ENCODE measurements around the gene PDLIM5. TPM values are rescaled to one million over a fixed set of nuclear protein-coding genes. Genes with fewer than 3 reads are reported as not detected.
"Not testable (repeated sequence)": the region's sequence is repeated elsewhere in the genome, so short reads cannot be mapped to it uniquely, and the experiment has no call there.

PDLIM5 gene
- polyA plus RNA-seq (ENCODE audit: insufficient read length in 3 of 3): 10 to 100 TPM; 37.8 to 63.6 (median 50.9) TPM
- long read RNA-seq, donor 1, full-length matches to known transcripts: 6 of 6 reads
- long read RNA-seq, donor 1, partial matches to known transcripts: 0 of 6 reads
- long read RNA-seq, donor 1, other reads (novel, unspliced or antisense): 0 of 6 reads
- long read RNA-seq, donor 2, full-length matches to known transcripts: 3 of 18 reads
- long read RNA-seq, donor 2, partial matches to known transcripts: 15 of 18 reads
- long read RNA-seq, donor 2, other reads (novel, unspliced or antisense): 0 of 18 reads
- long read RNA-seq, donor 3, full-length matches to known transcripts: 6 of 6 reads
- long read RNA-seq, donor 3, partial matches to known transcripts: 0 of 6 reads
- long read RNA-seq, donor 3, other reads (novel, unspliced or antisense): 0 of 6 reads
- long read RNA-seq, donor 4, full-length matches to known transcripts: 5 of 5 reads
- long read RNA-seq, donor 4, partial matches to known transcripts: 0 of 5 reads
- long read RNA-seq, donor 4, other reads (novel, unspliced or antisense): 0 of 5 reads
- long read RNA-seq, donor 5, full-length matches to known transcripts: 3 of 3 reads
- long read RNA-seq, donor 5, partial matches to known transcripts: 0 of 3 reads
- long read RNA-seq, donor 5, other reads (novel, unspliced or antisense): 0 of 3 reads
- long read RNA-seq, donor 6, full-length matches to known transcripts: 8 of 13 reads
- long read RNA-seq, donor 6, partial matches to known transcripts: 5 of 13 reads
- long read RNA-seq, donor 6, other reads (novel, unspliced or antisense): 0 of 13 reads
- long read RNA-seq, donor 7, full-length matches to known transcripts: 7 of 7 reads
- long read RNA-seq, donor 7, partial matches to known transcripts: 0 of 7 reads
- long read RNA-seq, donor 7, other reads (novel, unspliced or antisense): 0 of 7 reads
- long read RNA-seq, donor 8, partial matches to known transcripts: 0 of 1 reads
- long read RNA-seq, donor 8, other reads (novel, unspliced or antisense): 0 of 1 reads
- long read RNA-seq, donor 9, full-length matches to known transcripts: 8 of 13 reads
- long read RNA-seq, donor 9, partial matches to known transcripts: 5 of 13 reads
- long read RNA-seq, donor 9, other reads (novel, unspliced or antisense): 0 of 13 reads
- long read RNA-seq, donor 10: 0 reads
- long read RNA-seq, donor 11, full-length matches to known transcripts: 3 of 3 reads
- long read RNA-seq, donor 11, partial matches to known transcripts: 0 of 3 reads
- long read RNA-seq, donor 11, other reads (novel, unspliced or antisense): 0 of 3 reads
- long read RNA-seq, donor 12, full-length matches to known transcripts: 10 of 10 reads
- long read RNA-seq, donor 12, partial matches to known transcripts: 0 of 10 reads
- long read RNA-seq, donor 12, other reads (novel, unspliced or antisense): 0 of 10 reads
- long read RNA-seq, donor 13, full-length matches to known transcripts: 4 of 4 reads
- long read RNA-seq, donor 13, partial matches to known transcripts: 0 of 4 reads
- long read RNA-seq, donor 13, other reads (novel, unspliced or antisense): 0 of 4 reads
- long read RNA-seq, donor 14, full-length matches to known transcripts: 6 of 18 reads
- long read RNA-seq, donor 14, partial matches to known transcripts: 12 of 18 reads
- long read RNA-seq, donor 14, other reads (novel, unspliced or antisense): 0 of 18 reads
- long read RNA-seq, donor 15, full-length matches to known transcripts: 10 of 10 reads
- long read RNA-seq, donor 15, partial matches to known transcripts: 0 of 10 reads
- long read RNA-seq, donor 15, other reads (novel, unspliced or antisense): 0 of 10 reads
- long read RNA-seq, donor 16, full-length matches to known transcripts: 3 of 11 reads
- long read RNA-seq, donor 16, partial matches to known transcripts: 8 of 11 reads
- long read RNA-seq, donor 16, other reads (novel, unspliced or antisense): 0 of 11 reads

DNA sequence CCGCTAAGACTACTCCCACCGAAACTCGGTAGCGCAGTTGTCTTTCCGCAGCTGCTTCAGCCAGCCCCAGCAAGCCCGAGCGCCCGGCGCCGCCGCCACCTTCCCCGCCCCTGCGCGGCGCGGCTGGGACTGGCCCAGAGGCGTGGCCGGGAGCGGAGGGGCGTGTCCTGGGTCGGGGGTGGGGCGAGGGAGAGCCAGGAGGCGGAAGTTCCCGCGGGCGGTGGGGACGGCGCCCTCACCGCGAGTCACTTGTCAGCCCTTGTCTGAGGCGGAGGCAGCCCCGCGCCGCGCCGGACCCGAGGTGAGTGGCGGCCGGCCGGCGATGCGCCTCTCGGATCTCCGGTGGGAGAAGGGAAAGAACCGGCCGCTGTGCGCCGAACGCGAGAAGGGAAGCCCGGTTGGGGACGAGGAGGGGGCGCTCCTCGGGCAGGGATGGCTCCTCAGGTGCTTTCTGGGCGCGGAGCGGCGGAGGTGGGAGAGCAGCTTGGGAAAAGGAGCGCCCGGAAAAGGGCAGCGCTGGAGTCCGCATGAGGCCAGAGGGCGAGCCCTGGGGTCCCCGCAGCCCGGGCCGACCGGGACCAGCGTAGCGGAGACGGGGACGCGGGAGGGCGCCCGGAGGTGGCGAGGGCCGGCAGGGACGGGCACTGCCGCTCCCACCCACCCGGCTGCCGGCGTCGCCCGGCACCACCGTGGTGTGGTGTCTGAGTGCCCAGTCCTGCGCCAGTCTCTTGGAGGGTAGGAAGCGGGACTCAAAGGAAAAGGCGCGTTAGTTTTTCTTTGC is at the start of gene PDLIM5:
Gene PDLIM5 (plus strand): TSS at position 248 of the 781 bp plus-strand sequence. CDS start 3,347 bp downstream, outside the sequence.
- DNase-seq: peak; percentile 91

DNA sequence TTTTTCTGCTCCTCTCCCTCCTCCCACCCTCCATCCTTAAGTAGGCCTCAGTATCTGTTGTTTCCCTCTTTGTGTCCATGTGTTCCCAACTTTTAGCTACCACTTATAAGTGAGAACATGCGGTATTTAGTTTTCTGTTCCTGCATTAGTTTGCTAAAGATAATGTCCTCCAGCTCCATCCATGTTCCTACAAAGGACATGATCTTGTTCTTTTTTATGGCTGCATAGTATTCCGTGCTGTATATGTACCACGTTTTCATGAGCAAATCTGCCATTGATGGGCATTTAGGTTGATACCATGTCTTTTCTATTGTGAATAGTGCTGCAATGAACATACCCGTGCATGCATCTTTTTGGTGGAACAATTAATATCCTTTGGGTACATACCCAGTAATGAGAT is 49.3 kb upstream of the PDLIM5 start:
- not testable (repeated sequence) for DNase-seq

GRCh38 chr4:94403751-94404150 is 48.0 kb upstream of the PDLIM5 start:
- DNase-seq: no peak

DNA sequence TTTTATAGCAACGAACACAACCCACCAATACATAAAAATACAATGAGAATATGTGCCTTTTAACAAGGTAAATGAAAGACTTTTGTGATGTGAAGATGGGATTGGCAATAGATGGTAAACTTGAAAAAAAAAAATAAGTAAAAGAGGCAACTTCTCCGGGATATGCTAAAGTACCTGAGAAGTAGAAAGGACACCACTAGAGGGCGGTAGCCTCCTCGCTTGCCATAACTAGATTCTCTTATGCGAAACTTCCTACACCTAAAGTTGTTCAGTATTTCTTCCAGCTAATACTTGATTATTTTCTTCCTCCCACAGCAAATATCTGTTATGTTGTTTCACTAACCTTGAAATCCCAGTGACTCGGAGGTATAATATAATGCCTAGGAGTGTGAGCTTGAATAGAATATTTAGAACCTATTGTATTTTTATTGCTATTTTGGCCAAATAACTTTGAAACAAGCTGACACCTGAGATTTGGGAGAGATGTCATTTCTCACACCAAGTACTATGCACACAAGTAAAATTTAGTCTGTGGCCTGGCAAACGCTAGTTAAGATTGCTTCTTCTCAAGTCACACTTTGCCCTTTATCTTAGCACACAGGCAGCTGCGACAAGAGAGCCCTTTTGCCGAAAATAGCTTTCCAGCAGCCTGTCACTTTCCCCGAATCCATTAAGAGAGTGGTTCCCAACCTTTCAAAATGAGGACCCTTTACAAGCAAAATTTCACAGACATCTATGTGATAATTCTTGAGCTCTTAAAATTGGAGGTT is 44.9 kb upstream of the PDLIM5 start:
- peak; percentile 83 for DNase-seq

- DNase-seq: no peak
Measured at GRCh38 chr4:94407846-94408245, 43.9 kb upstream of the PDLIM5 start.

- no peak for DNase-seq
Measured at GRCh38 chr4:94408549-94409374, 43.0 kb upstream of the PDLIM5 start.

DNA sequence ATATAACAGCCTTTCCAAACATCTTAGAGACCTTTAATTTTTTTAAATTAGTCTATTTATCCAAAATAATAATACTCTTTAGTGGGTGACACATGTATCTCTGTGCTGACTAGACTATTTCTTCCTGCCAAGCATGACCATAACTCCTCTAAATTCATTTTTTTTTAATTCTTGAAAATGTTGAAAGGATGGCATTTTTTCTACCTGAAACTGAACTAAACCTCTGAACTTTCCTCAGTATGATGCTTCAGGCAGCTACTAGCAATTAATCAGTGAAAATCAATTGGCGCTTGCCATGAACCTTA is 42.4 kb upstream of the PDLIM5 start:
- no peak for DNase-seq

DNA sequence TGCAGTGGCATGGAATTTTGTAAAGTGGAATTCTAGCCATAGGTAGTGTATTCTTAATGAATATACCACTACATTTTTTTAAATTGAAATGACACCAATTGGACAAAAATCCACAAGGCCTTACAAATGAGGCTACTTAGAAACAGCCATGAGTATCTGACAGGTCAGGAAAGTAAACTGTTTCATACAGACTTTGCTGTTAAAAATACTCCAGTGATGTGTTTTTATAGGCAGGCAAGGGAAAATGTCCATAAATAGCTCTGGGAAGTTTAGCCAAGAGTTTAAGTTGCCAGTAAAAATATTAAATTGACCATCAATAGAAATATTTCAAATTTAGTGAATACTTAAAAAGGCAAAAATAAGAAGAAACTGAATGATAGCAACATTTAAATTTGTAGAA is 41.8 kb upstream of the PDLIM5 start:
- no peak for DNase-seq

DNA sequence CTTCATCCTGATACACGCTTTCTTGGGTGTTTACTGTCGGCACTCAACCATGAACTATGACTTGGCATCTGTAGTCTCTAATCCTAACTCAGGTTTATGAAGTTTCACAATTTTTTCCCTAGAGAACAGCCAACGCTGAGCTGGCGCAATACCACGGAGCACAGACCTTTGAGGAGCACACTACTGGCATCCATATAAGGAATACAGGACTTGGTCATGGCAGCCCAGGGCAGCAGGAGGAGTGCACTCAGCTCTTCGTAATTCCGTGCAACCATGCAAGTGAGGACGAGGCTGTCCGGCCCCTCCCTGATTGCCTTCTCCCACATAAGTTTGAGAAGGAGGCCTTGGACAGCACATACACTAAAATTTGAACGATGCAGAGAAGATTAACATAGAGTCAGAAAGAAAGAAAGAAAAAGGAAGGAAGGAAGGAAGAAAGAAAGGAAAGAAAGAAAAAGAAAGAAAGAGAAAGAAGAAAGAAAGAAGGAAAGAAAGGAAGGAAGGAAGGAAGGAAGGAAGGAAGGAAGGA is 41.0 kb upstream of the PDLIM5 start:
- no peak for DNase-seq

GRCh38 chr4:94411296-94411695 is 40.4 kb upstream of the PDLIM5 start:
- no peak for DNase-seq

DNA sequence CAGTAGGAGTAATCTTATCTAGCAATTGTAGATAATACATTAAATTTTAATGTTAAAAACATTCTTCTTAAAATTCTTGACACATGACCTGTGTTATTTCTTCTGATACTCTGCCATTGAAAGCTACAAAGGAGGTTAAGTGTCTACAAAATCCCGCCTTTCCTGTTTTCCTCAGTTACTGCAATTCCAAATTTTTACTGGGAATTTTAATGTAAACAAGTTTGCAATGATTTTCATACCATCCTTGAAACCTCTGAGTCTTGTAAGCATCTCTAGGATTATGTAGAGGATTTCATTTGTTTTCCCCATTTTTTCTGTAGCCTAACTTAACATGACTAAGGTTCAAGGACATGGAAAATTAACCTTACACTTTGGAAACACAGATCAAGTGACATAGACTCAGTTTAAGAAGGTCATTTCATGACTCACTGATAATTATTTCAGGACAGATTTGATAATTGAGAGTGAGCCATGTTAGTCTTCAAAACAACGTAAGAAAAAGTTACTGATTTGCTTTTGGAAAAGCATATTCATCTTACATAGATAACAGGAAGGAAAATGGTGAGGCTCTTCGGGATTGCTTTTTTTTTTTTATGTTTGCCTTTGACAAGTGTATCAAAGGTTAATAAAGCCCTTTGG is 39.6 kb upstream of the PDLIM5 start:
- DNase-seq: no peak

- no peak for DNase-seq
Measured at GRCh38 chr4:94412658-94413038, 39.1 kb upstream of the PDLIM5 start.

DNA sequence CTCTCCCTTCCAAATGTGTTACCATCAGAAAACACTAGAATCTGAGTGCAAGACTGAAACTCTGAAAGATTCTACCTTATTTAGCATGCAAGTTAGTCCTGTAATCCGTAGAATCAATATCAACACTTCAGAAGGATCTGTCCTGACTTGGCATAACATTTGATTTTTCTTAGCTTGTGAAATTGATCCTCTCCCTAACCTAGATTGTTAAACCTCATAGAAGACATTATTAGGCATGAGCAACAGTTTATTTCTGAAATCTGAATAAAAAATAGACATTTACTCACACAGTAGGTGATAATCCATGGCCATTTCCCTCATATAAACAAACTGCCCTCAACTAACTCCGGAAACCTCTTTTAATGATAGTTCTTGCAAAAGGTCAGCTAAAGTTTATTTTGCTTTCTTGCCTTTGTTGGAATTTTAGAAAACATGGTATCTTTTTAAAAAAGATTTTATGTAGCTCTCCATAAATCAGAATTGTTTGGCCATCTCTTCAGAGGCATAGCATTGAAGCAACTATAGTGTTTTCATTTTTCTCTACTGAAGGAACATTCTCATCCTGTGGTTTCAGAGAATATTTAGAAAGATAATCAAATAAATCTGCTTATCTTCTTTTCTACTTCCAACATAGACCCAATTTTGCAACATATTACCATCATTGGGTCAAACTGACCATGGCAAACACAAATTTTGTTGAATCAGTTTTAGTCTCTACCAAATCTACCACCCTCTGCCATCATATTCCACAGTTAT is 38.5 kb upstream of the PDLIM5 start:
- DNase-seq: no peak

DNA sequence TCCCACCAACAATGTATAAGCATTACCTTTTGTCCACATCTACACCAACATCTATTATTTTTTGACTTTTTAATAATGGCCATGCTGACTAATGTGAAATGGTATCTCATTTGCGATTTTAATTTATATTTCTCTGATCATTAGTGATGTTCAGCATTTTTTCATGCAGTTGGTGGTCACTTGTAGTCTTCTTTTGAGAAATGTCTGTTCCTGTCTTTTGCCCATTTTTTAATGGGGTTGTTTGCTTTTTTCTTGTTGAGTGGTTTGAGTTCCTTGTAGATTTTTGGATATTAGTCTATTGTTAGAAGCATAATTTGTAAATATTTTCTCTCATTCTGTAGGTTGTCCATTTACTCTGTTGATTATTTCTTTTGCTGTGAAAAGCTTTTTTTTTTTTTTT is 36.8 kb upstream of the PDLIM5 start:
- DNase-seq: no peak

GRCh38 chr4:94415448-94415847 is 36.3 kb upstream of the PDLIM5 start:
- DNase-seq: no peak

- DNase-seq: no peak
Measured at GRCh38 chr4:94416335-94416734, 35.4 kb upstream of the PDLIM5 start.

- DNase-seq: no peak
Measured at GRCh38 chr4:94416981-94417380, 34.8 kb upstream of the PDLIM5 start.
